Putamen (tissue), 1 donor: Measurements from ENCODE around the gene OGFOD3.
"Not testable (repeated sequence)": the region's sequence is repeated elsewhere in the genome, so short reads cannot be mapped to it uniquely, and the experiment has no call there.

Source experiments
- DNase-seq: peaks from one replicate; pipeline ENCODE4 v3.0.0-alpha.2; 2016; ENCODE audit warnings: low spot score

Gene OGFOD3

GRCh38 chr17:82351713-82352488 lies 66.5 kb downstream of the OGFOD3 start:
- DNase-seq = peak; percentile 74

- DNase-seq = no peak
These were observed 67.1 kb downstream of the OGFOD3 start for GRCh38 chr17:82351254-82351712.

GRCh38 chr17:82350182-82351030 lies 68.0 kb downstream of the OGFOD3 start:
- no peak for DNase-seq

- DNase-seq = no peak
These were observed 69.1 kb downstream of the OGFOD3 start for GRCh38 chr17:82349287-82349701.

GRCh38 chr17:82348866-82349265 lies 69.5 kb downstream of the OGFOD3 start:
- DNase-seq = no peak

GRCh38 chr17:82348434-82348833 lies 70.0 kb downstream of the OGFOD3 start:
- no peak for DNase-seq

- not testable (repeated sequence) for DNase-seq
These were observed 70.4 kb downstream of the OGFOD3 start for GRCh38 chr17:82347994-82348393.

- no peak for DNase-seq
These were observed 71.8 kb downstream of the OGFOD3 start for GRCh38 chr17:82346342-82347300.

- no peak for DNase-seq
These were observed 73.0 kb downstream of the OGFOD3 start for GRCh38 chr17:82345151-82345976.

GRCh38 chr17:82344175-82344907 lies 74.0 kb downstream of the OGFOD3 start:
- no peak for DNase-seq

- no peak for DNase-seq
These were observed 74.8 kb downstream of the OGFOD3 start for GRCh38 chr17:82343560-82343959.

GRCh38 chr17:82342361-82343079 lies 75.9 kb downstream of the OGFOD3 start:
- DNase-seq = no peak

- no peak for DNase-seq
These were observed 78.5 kb downstream of the OGFOD3 start for GRCh38 chr17:82339634-82340580.
